NCI-H2081 treated with DMSO at 0.1 percent for 48 hours (cell line): ENCODE results near the gene DUSP2.

Experiments
- DNase-seq: peaks from one replicate; lab custom pipeline; 2025; lab: John Stamatoyannopoulos, UW

The DUSP2 gene

GRCh38 chr2:96131152-96131812 lies 14.0 kb downstream of the DUSP2 start:
- DNase-seq: no peak

GRCh38 chr2:96130483-96130882 lies 14.8 kb downstream of the DUSP2 start:
- no peak for DNase-seq

- no peak for DNase-seq
Measured at GRCh38 chr2:96129528-96130120, 15.6 kb downstream of the DUSP2 start.

- no peak for DNase-seq
Measured at GRCh38 chr2:96128456-96128855, 16.8 kb downstream of the DUSP2 start.

GRCh38 chr2:96124406-96125265 lies 20.6 kb downstream of the DUSP2 start:
- DNase-seq: no peak

GRCh38 chr2:96123936-96124335 lies 21.3 kb downstream of the DUSP2 start:
- no peak for DNase-seq

- no peak for DNase-seq
Measured at GRCh38 chr2:96123290-96123689, 21.9 kb downstream of the DUSP2 start.

GRCh38 chr2:96122391-96122790 lies 22.8 kb downstream of the DUSP2 start:
- DNase-seq: no peak

- DNase-seq: no peak
Measured at GRCh38 chr2:96121414-96121813, 23.8 kb downstream of the DUSP2 start.

- DNase-seq: no peak
Measured at GRCh38 chr2:96120991-96121390, 24.2 kb downstream of the DUSP2 start.

- no peak for DNase-seq
Measured at GRCh38 chr2:96120091-96120720, 25.0 kb downstream of the DUSP2 start.

GRCh38 chr2:96119389-96119751 lies 25.9 kb downstream of the DUSP2 start:
- DNase-seq: no peak

- no peak for DNase-seq
Measured at GRCh38 chr2:96118698-96119388, 26.4 kb downstream of the DUSP2 start.

GRCh38 chr2:96117701-96118588 lies 27.3 kb downstream of the DUSP2 start:
- no peak for DNase-seq

GRCh38 chr2:96116879-96117533 lies 28.2 kb downstream of the DUSP2 start:
- no peak for DNase-seq

- DNase-seq: no peak
Measured at GRCh38 chr2:96116424-96116878, 28.8 kb downstream of the DUSP2 start, which contains the start of gene ADRA2B. Gene ADRA2B, minus strand, starts transcription at chr2:96116571. Its CDS starts 422 bp downstream, at chr2:96116149.

GRCh38 chr2:96115631-96116423 lies 29.4 kb downstream of the DUSP2 start:
- DNase-seq: no peak

GRCh38 chr2:96114903-96115581 lies 30.2 kb downstream of the DUSP2 start:
- DNase-seq: no peak

- DNase-seq: no peak
Measured at GRCh38 chr2:96114546-96114902, 30.7 kb downstream of the DUSP2 start.
